HEK293 (cell line): ENCODE data around the gene KCTD14.

Experiments used
- CTCF ChIA-PET: fragments of 350-600 bp; formaldehyde crosslinking; extraction: SDS; loops from one replicate; lab custom pipeline; 2021; ENCODE audit warnings: antibody characterized with exemption; lab: Yijun Ruan, JAX
- POLR2A ChIA-PET: fragments of 300-600 bp; formaldehyde crosslinking; extraction: SDS; loops from one replicate; lab custom pipeline; 2020; ENCODE audit warnings: antibody characterized with exemption, inconsistent platforms; lab: Yijun Ruan, JAX
- H3K27ac ChIP-seq: fragments of 200-500 bp; sonication (Bioruptor generic); 2 replicates; pipeline ENCODE4 v1.5.1; 2014; ENCODE audit warnings: low read depth, low read length, control low read depth, inconsistent platforms; ENCODE audit errors: extremely low read depth
- H3K36me3 ChIP-seq, 2 experiments: fragments of 200-500 bp in 1 of 2; sonication (Bioruptor generic) in 1 of 2; 1 replicate in 1 of 2; 2 replicates in 1 of 2; pipeline ENCODE4 v1.5.1; 2014 to 2017; ENCODE audit warnings: inconsistent platforms in 2 of 2, low read length in 2 of 2; ENCODE audit not compliant: control insufficient read depth in 2 of 2, insufficient read depth in 1 of 2
- H3K4me1 ChIP-seq: fragments of 200-500 bp; sonication (Bioruptor generic); 2 replicates; pipeline ENCODE4 v1.5.1; 2014; ENCODE audit warnings: mild to moderate bottlenecking, low read length, inconsistent platforms; ENCODE audit not compliant: control insufficient read depth, insufficient read depth
- H3K4me3 ChIP-seq: 2 replicates; pipeline ENCODE4 v1.5.1; 2011; ENCODE audit warnings: low read depth, mild to moderate bottlenecking, control low read depth, low read length, moderate library complexity
- H3K9me3 ChIP-seq: fragments of 200-500 bp; sonication (Bioruptor generic); 2 replicates; pipeline ENCODE4 v1.5.1; 2014; ENCODE audit warnings: low read depth, low read length, inconsistent platforms; ENCODE audit not compliant: control insufficient read depth, insufficient read depth
- KLF1 ChIP-seq: fragments of 450-650 bp; formaldehyde crosslinking; IDR thresholded peaks from 2 replicates; pipeline ENCODE4 v1.5.1; 2016; ENCODE audit warnings: missing biosample characterization, missing genetic modification characterization
- PRDM1 ChIP-seq: fragments of 450-650 bp; formaldehyde crosslinking; IDR thresholded peaks from 2 replicates; pipeline ENCODE4; 2016; ENCODE audit warnings: missing biosample characterization, missing genetic modification characterization
- ZBTB17 ChIP-seq: fragments of 450-650 bp; formaldehyde crosslinking; IDR thresholded peaks from 2 replicates; pipeline ENCODE4 v1.5.1; 2016; ENCODE audit warnings: missing biosample characterization, missing genetic modification characterization
- ZBTB20 ChIP-seq: fragments of 450-650 bp; formaldehyde crosslinking; IDR thresholded peaks from 2 replicates; pipeline ENCODE4 v1.5.1; 2016; ENCODE audit warnings: missing biosample characterization, missing genetic modification characterization
- ZEB2 ChIP-seq: fragments of 450-650 bp; formaldehyde crosslinking; IDR thresholded peaks from 2 replicates; pipeline ENCODE4 v1.5.1; 2016; ENCODE audit warnings: missing biosample characterization, missing genetic modification characterization
- ZNF18 ChIP-seq: fragments of 450-650 bp; formaldehyde crosslinking; IDR thresholded peaks from 2 replicates; pipeline ENCODE4 v1.5.1; 2016; ENCODE audit warnings: missing biosample characterization, missing genetic modification characterization
- ZNF2 ChIP-seq: fragments of 450-650 bp; formaldehyde crosslinking; IDR thresholded peaks from 2 replicates; pipeline ENCODE4 v1.5.1; 2016; ENCODE audit warnings: missing biosample characterization, missing genetic modification characterization
- ZNF324 ChIP-seq: fragments of 450-650 bp; formaldehyde crosslinking; IDR thresholded peaks from 2 replicates; pipeline ENCODE4 v1.5.1; 2016; ENCODE audit warnings: missing biosample characterization, missing genetic modification characterization
- ZNF335 ChIP-seq: fragments of 450-650 bp; formaldehyde crosslinking; conservative IDR thresholded peaks from 2 replicates; pipeline ENCODE4 v1.5.1; 2016; ENCODE audit warnings: missing biosample characterization, missing genetic modification characterization
- ZNF366 ChIP-seq: fragments of 450-650 bp; formaldehyde crosslinking; conservative IDR thresholded peaks from 2 replicates; pipeline ENCODE4 v1.5.1; 2016; ENCODE audit warnings: missing biosample characterization, missing genetic modification characterization
- ZNF549 ChIP-seq: fragments of 450-650 bp; IDR thresholded peaks from 2 replicates; pipeline ENCODE4 v1.5.1; 2018; ENCODE audit warnings: missing biosample characterization, missing genetic modification characterization, mild to moderate bottlenecking, inconsistent platforms, moderate library complexity
- ZNF830 ChIP-seq: fragments of 450-650 bp; IDR thresholded peaks from 2 replicates; pipeline ENCODE4 v1.5.0; 2018; ENCODE audit warnings: missing biosample characterization, missing genetic modification characterization, low read depth, mild to moderate bottlenecking, moderate library complexity
- TF ChIP-seq, protein P1 (sequence below): fragments of 450-650 bp; formaldehyde crosslinking; conservative IDR thresholded peaks from 2 replicates; pipeline ENCODE4 v1.5.1; 2016; ENCODE audit warnings: low read depth, missing biosample characterization, missing genetic modification characterization
- TF ChIP-seq, protein P2 (sequence below): fragments of 450-650 bp; formaldehyde crosslinking; IDR thresholded peaks from 2 replicates; pipeline ENCODE4 v1.5.1; 2016; ENCODE audit warnings: missing biosample characterization, missing genetic modification characterization
- TF ChIP-seq, protein P3 (sequence below): fragments of 450-650 bp; formaldehyde crosslinking; IDR thresholded peaks from 2 replicates; pipeline ENCODE4 v1.5.1; 2016; ENCODE audit warnings: missing biosample characterization, missing genetic modification characterization

The KCTD14 gene

DNA sequence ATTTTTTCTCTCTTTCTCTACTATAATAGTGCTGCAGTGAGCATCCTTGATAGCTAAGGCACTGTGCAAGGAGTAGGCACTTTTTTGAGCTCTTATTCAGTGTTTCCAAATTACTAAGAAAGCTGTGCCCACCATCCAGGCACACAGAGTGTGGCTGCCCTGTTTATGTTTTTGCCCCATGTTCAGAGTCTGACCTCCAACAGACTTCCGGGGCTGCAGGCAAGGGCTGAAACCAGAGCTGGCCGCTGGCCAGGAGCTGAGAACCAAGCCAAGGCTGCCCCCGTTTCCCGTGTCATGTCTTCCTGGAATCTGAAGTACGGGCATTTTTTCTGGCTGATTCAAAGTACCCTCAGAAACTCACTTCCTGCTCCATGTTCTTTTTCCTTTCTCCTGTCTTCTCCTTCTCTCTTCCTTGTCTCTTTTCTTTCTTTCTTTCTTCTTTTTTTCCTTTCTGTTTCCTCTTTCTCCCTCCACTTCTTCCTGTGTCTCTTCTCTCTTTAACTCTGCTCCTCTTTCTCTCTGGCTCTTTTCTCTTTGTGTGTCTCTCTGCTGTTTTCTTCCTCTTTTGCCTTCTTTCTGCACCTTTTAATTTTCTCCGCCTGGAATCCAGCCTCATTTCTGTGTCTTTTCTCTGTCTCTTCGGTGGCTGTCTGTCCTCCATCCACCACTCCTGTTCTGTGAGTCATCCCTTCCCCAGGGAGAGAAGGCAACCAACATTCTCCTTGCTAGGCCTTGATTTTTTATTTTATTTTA is 17.0 kb upstream of the KCTD14 start:
- no peak overlapping the region for H3K4me3 ChIP-seq
- no peaks in the 10 kb centered on the region for H3K4me1 ChIP-seq

DNA sequence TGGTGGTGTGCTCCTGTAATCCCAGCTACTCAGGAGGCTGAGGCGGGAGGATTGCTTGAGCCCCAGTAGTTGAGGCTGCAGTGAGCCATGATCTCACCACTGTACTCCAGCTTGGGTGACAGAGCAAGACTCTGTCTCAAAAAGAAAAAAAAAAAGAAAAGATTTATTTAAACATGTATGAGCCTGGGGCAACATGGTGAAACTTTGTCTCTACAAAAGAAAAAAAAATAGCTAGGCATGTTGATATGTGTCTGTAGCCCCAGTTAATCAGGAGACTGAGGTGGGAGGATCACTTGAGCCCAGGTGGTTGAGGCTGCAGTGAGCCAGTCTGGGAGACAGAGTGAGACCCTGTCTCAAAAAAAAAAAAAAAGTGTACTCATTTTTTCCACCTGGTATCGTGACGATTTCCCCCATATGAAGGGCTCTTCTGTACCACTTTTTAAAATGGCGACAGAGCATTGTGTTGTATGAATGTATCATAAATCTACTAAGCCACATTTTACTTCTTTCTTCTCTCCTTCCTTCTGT is 16.4 kb upstream of the KCTD14 start:
- Histone ChIP-seq H3K4me1 (no peaks in the 10 kb centered on the region), H3K27ac (no peak overlapping the region), H3K36me3 (no peaks in the 10 kb centered on the region), H3K4me3 (no peak overlapping the region)
- CTCF ChIA-PET, result interaction anchor here (0.6 to 1.5 kb wide), 5 partner anchors 14 to 453 kb away, joined by 5 to 6 read pairs (median 5); partner anchors contain the start of gene INTS4
- POLR2A ChIA-PET, result interaction anchor here (0.6 to 3.3 kb wide), 6 partner anchors 9 to 260 kb away, joined by 3 to 15 read pairs (median 4); partner anchors contain the start of genes ALG8, INTS4 and NDUFC2
- TF ChIP-seq ZNF549, result no peak
- TF ChIP-seq ZNF18 (tag by site-specific recombination), result no peak
- TF ChIP-seq, all 188 proteins: peak for 0
- H3K9me3 ChIP-seq, result no peaks in the 10 kb centered on the region

More for the DNA sequence above, 17.0 kb upstream of the KCTD14 start:
- POLR2A ChIA-PET, result interaction anchor here (0.6 to 3.3 kb wide), 6 partner anchors 9 to 99 kb away, joined by 3 to 15 read pairs (median 4); partner anchors contain the start of genes ALG8, INTS4 and NDUFC2
- no peaks in the 10 kb centered on the region for H3K36me3 ChIP-seq
- TF ChIP-seq ZNF335 (tag by site-specific recombination) (peak; percentile 52), ZNF324 (tag by site-specific recombination) (peak; percentile 49), ZNF366 (tag by site-specific recombination) (peak; percentile 83), ZNF2 (tag by site-specific recombination) (peak; percentile 32; the same call in 1 of the 2 replicates), ZBTB20 (peak; percentile 45), KLF1 (no peak), ZEB2 (tag by site-specific recombination) (0 out of 2 replicates have a peak, but pooled peaks have one; percentile 20), ZNF830 (tag by site-specific recombination) (no peak), ZBTB17 (tag by site-specific recombination) (peak; percentile 78), PRDM1 (tag by site-specific recombination) (peak; percentile 93)
- TF ChIP-seq, protein P1, sequence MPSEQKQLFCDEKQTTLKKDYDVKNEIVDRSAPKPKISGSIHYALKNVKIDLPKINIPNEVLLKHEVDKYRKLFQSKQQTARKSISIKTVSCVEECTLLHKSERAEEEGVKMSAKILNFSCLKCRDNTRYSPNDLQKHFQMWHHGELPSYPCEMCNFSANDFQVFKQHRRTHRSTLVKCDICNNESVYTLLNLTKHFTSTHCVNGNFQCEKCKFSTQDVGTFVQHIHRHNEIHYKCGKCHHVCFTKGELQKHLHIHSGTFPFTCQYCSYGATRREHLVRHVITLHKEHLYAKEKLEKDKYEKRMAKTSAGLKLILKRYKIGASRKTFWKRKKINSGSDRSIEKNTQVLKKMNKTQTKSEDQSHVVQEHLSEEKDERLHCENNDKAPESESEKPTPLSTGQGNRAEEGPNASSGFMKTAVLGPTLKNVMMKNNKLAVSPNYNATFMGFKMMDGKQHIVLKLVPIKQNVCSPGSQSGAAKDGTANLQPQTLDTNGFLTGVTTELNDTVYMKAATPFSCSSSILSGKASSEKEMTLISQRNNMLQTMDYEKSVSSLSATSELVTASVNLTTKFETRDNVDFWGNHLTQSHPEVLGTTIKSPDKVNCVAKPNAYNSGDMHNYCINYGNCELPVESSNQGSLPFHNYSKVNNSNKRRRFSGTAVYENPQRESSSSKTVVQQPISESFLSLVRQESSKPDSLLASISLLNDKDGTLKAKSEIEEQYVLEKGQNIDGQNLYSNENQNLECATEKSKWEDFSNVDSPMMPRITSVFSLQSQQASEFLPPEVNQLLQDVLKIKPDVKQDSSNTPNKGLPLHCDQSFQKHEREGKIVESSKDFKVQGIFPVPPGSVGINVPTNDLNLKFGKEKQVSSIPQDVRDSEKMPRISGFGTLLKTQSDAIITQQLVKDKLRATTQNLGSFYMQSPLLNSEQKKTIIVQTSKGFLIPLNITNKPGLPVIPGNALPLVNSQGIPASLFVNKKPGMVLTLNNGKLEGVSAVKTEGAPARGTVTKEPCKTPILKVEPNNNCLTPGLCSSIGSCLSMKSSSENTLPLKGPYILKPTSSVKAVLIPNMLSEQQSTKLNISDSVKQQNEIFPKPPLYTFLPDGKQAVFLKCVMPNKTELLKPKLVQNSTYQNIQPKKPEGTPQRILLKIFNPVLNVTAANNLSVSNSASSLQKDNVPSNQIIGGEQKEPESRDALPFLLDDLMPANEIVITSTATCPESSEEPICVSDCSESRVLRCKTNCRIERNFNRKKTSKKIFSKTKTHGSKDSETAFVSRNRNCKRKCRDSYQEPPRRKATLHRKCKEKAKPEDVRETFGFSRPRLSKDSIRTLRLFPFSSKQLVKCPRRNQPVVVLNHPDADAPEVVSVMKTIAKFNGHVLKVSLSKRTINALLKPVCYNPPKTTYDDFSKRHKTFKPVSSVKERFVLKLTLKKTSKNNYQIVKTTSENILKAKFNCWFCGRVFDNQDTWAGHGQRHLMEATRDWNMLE (tag by site-specific recombination), result peak; percentile 59; the same call in 1 of the 2 replicates
- TF ChIP-seq, protein P2, sequence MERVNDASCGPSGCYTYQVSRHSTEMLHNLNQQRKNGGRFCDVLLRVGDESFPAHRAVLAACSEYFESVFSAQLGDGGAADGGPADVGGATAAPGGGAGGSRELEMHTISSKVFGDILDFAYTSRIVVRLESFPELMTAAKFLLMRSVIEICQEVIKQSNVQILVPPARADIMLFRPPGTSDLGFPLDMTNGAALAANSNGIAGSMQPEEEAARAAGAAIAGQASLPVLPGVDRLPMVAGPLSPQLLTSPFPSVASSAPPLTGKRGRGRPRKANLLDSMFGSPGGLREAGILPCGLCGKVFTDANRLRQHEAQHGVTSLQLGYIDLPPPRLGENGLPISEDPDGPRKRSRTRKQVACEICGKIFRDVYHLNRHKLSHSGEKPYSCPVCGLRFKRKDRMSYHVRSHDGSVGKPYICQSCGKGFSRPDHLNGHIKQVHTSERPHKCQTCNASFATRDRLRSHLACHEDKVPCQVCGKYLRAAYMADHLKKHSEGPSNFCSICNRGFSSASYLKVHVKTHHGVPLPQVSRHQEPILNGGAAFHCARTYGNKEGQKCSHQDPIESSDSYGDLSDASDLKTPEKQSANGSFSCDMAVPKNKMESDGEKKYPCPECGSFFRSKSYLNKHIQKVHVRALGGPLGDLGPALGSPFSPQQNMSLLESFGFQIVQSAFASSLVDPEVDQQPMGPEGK (tag by site-specific recombination), result peak; percentile 48
- TF ChIP-seq, protein P3, sequence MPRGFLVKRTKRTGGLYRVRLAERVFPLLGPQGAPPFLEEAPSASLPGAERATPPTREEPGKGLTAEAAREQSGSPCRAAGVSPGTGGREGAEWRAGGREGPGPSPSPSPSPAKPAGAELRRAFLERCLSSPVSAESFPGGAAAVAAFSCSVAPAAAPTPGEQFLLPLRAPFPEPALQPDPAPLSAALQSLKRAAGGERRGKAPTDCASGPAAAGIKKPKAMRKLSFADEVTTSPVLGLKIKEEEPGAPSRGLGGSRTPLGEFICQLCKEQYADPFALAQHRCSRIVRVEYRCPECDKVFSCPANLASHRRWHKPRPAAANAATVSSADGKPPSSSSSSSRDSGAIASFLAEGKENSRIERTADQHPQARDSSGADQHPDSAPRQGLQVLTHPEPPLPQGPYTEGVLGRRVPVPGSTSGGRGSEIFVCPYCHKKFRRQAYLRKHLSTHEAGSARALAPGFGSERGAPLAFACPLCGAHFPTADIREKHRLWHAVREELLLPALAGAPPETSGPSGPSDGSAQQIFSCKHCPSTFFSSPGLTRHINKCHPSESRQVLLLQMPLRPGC (tag by site-specific recombination), result no peak
- H3K9me3 ChIP-seq, result no peaks in the 10 kb centered on the region
- H3K27ac ChIP-seq, result peak overlapping the region; percentile 39
- CTCF ChIA-PET, result interaction anchor here (0.6 to 1.5 kb wide), 8 partner anchors 14 to 1196 kb away, joined by 3 to 6 read pairs (median 5); partner anchors contain the start of gene INTS4
